MCF 10A (cell line): ENCODE results near the gene TERB2. TPM values are rescaled to one million over a fixed set of nuclear protein-coding genes. Genes with fewer than 3 reads are reported as not detected.
"Not testable (repeated sequence)": the region's sequence is repeated elsewhere in the genome, so short reads cannot be mapped to it uniquely, and the experiment has no call there.

Experiments used
- BruUV-seq: library from RNA; stranded (reverse); fragments of 400-500 nt; replicated peaks from 2 replicates; lab custom pipeline; 2021; lab: Mats Ljungman, UMichigan
- CTCF ChIA-PET: fragments of 300-600 bp; sonication (Branson Sonifier 250); formaldehyde crosslinking; extraction: SDS; loops from one replicate; lab custom pipeline; 2021; ENCODE audit warnings: antibody characterized with exemption, inconsistent platforms; lab: Yijun Ruan, JAX
- POLR2A ChIA-PET: fragments of 300-600, 350-650 bp; sonication (Branson Sonifier 250); formaldehyde crosslinking; extraction: SDS; loops from one replicate; lab custom pipeline; 2020; ENCODE audit warnings: antibody characterized with exemption, inconsistent platforms; lab: Yijun Ruan, JAX
- DNase-seq: peaks from one replicate; pipeline ENCODE4 v3.0.0-alpha.2; 2018; ENCODE audit not compliant: unreplicated experiment
- H3K27ac Mint-ChIP-seq: one replicate; pipeline ENCODE4 v1.8.0; 2022; ENCODE audit warnings: mild to moderate bottlenecking, low read depth, mixed read lengths; ENCODE audit not compliant: unreplicated experiment
- H3K27me3 Mint-ChIP-seq: one replicate; pipeline ENCODE4 v1.8.0; 2022; ENCODE audit warnings: mixed read lengths; ENCODE audit not compliant: insufficient read depth, unreplicated experiment
- H3K36me3 Mint-ChIP-seq: one replicate; pipeline ENCODE4 v1.8.0; 2022; ENCODE audit warnings: mild to moderate bottlenecking, moderate library complexity, mixed read lengths; ENCODE audit not compliant: insufficient read depth, unreplicated experiment
- H3K4me1 Mint-ChIP-seq: one replicate; pipeline ENCODE4 v1.8.0; 2022; ENCODE audit warnings: mixed read lengths; ENCODE audit not compliant: insufficient read depth, unreplicated experiment
- H3K4me3 Mint-ChIP-seq: one replicate; pipeline ENCODE4 v1.8.0; 2022; ENCODE audit warnings: mild to moderate bottlenecking, moderate library complexity, mixed read lengths; ENCODE audit not compliant: unreplicated experiment
- H3K9me3 Mint-ChIP-seq: one replicate; pipeline ENCODE4 v1.8.0; 2022; ENCODE audit warnings: mixed read lengths; ENCODE audit not compliant: unreplicated experiment
- intact Hi-C: fragments of 100-400 bp; cut with micrococcal nuclease; formaldehyde crosslinking; loops from 2 replicates; pipeline ENCODE4 v1.14.1; 2022
- total RNA-seq: library from RNA; stranded (reverse); gene quantifications from 2 replicates; pipeline ENCODE4 v1.2.3, GENCODE V29; 2022
- TF ChIP-seq, protein P1 (sequence below): fragments of 200-600 bp; IDR thresholded peaks from one replicate; pipeline ENCODE4 v1.8.0; 2022; ENCODE audit warnings: antibody characterized with exemption, mild to moderate bottlenecking; ENCODE audit not compliant: unreplicated experiment

Gene TERB2
- total RNA-seq, 1 experiment from 2014 or later, result not detected

DNA sequence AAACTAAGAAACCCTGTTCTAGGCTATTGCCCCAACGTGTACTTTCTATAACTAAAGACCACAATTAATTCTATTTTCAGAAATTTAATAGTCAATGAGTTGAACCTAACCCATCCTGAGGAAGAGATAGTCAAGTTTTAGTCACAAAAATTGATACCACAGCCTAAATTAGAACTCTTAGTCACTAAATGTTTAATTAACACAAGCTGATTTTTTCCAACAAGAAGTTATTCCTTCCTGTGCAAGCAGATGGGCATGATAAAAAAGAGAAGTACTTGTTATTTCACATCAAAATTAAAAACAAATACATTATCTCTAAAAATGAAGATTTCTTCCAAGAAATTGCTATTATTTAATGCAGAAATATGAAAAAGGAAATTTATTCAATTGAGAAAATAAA, 38.4 kb upstream of the TERB2 start:
- H3K36me3 Mint-ChIP-seq, result no peaks in the 10 kb centered on the region
- no peak for DNase-seq
- no peaks in the 10 kb centered on the region for H3K27me3 Mint-ChIP-seq
- H3K4me3 Mint-ChIP-seq, result no peak overlapping the region
- ChIA-PET POLR2A (interaction anchor here (0.6 kb wide), 1 partner anchor 16 kb away, joined by 5 read pairs; no protein-coding TSS in a partner anchor), CTCF (no interaction called here)
- no peaks in the 10 kb centered on the region for H3K4me1 Mint-ChIP-seq
- H3K27ac Mint-ChIP-seq, result no peak overlapping the region
- H3K9me3 Mint-ChIP-seq, result no peaks in the 10 kb centered on the region
- BruUV-seq, result no TSS peak
- TF ChIP-seq, protein P1, sequence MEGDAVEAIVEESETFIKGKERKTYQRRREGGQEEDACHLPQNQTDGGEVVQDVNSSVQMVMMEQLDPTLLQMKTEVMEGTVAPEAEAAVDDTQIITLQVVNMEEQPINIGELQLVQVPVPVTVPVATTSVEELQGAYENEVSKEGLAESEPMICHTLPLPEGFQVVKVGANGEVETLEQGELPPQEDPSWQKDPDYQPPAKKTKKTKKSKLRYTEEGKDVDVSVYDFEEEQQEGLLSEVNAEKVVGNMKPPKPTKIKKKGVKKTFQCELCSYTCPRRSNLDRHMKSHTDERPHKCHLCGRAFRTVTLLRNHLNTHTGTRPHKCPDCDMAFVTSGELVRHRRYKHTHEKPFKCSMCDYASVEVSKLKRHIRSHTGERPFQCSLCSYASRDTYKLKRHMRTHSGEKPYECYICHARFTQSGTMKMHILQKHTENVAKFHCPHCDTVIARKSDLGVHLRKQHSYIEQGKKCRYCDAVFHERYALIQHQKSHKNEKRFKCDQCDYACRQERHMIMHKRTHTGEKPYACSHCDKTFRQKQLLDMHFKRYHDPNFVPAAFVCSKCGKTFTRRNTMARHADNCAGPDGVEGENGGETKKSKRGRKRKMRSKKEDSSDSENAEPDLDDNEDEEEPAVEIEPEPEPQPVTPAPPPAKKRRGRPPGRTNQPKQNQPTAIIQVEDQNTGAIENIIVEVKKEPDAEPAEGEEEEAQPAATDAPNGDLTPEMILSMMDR, result no peak
- intact Hi-C loops, result no loop called here

DNA sequence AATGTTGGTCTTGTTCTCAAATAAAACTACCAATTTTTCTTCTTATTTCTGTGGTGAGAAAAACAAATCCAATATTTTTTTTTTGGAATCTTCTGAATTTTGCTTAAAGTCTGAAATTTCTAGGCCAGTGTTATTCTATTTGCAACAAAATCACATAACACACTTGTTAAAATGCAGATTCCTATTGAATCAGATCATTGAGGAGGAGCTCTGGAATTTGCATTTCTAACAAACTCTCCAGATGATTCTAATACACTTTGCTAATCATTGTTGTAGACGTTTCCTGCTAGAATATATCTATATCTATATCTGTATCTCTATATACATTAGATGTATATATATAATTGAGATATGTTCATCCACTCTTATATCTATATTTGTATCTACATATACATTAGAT, 27.8 kb upstream of the TERB2 start:
- H3K36me3 Mint-ChIP-seq, CTCF ChIA-PET, H3K4me1 Mint-ChIP-seq, H3K4me3 Mint-ChIP-seq, DNase-seq, H3K27ac Mint-ChIP-seq, POLR2A ChIA-PET, H3K9me3 Mint-ChIP-seq, intact Hi-C loops, BruUV-seq: not testable (repeated sequence)
- H3K27me3 Mint-ChIP-seq, result peaks cover 16% of the 10 kb centered on the region

DNA sequence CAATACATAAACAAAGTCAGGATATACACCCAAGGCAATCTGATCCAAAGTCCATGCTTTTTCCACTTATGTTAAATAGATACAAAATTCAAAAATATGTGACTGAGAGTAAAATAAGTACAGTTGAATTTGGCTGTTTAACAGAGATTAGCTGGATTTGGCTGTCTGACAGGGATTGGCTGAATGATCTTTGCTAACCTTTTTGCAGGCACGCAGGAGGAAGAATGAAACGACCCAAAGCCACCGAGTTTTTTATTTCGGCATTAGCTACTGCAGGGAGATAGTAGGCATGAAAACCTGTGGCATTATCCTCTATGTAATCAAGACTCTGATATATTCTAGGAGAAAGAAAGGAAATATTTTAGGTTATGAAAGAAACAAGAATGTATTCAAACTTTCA, 26.2 kb upstream of the TERB2 start:
- H3K4me3 Mint-ChIP-seq, H3K27ac Mint-ChIP-seq, POLR2A ChIA-PET, intact Hi-C loops, H3K4me1 Mint-ChIP-seq, H3K9me3 Mint-ChIP-seq, BruUV-seq, H3K36me3 Mint-ChIP-seq, DNase-seq: not testable (repeated sequence)
- H3K27me3 Mint-ChIP-seq, result peaks cover 16% of the 10 kb centered on the region
- CTCF ChIA-PET, result interaction anchor here (0.5 kb wide), 1 partner anchor 76 kb away, joined by 3 read pairs; no protein-coding TSS in a partner anchor

DNA sequence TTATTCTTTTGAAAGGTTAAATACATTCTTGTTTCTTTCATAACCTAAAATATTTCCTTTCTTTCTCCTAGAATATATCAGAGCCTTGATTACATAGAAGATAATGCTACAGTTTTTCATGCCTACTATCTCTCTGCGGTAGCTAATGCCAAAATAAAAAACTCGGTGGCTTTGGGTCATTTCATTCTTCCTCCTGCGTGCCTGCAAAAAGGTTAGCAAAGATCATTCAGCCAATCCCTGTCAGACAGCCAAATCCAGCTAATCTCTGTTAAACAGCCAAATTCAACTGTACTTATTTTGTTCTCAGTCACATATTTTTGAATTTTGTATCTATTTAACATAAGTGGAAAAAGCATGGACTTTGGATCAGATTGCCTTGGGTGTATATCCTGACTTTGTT, 1.8 kb downstream of the TERB2 start:
- BruUV-seq, H3K4me3 Mint-ChIP-seq, H3K27ac Mint-ChIP-seq, H3K4me1 Mint-ChIP-seq, H3K36me3 Mint-ChIP-seq, DNase-seq, H3K9me3 Mint-ChIP-seq, intact Hi-C loops, H3K27me3 Mint-ChIP-seq, POLR2A ChIA-PET: not testable (repeated sequence)
- CTCF ChIA-PET, result interaction anchor here (0.6 to 0.7 kb wide), 2 partner anchors 160 to 286 kb away, joined by 3 to 4 read pairs; no protein-coding TSS in a partner anchor

DNA sequence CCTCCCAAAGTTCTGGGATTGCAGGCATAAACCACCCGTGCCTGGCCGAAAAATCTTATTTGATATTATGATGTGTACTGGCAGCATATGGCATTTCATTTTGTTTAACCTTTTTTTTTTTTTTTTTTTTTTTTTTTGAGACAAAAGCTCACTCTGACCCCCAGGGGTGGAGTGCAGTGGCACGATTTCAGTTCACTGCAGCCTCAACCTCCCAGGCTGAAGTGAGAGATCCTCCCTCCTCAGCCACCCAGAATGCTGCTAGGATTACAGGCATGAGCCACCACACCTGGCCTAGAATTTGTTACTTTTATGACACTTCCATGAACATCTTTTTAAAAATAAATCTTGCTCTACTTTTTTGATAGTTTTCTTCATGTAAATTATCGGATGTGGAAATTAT, 12.0 kb downstream of the TERB2 start:
- Mint-ChIP-seq H3K4me3 (no peak overlapping the region), H3K9me3 (no peaks in the 10 kb centered on the region), H3K27ac (no peak overlapping the region), H3K4me1 (no peaks in the 10 kb centered on the region), H3K36me3 (no peaks in the 10 kb centered on the region), H3K27me3 (no peaks in the 10 kb centered on the region)
- ChIA-PET POLR2A (no interaction called here), CTCF (interaction anchor here (0.6 to 2.2 kb wide), 13 partner anchors 9 to 296 kb away, joined by 3 to 23 read pairs (median 3); no protein-coding TSS in a partner anchor)
- DNase-seq, result no peak
- TF ChIP-seq, protein P1, result no peak
- intact Hi-C loops, result loop anchor here (5.0 kb wide), 1 partner anchor 149 kb away; no protein-coding TSS in a partner anchor
- BruUV-seq, result no TSS peak
